ENCODE results near the gene SAXO2.
"Not testable (repeated sequence)": the region's sequence is repeated elsewhere in the genome, so short reads cannot be mapped to it uniquely, and the experiment has no call there.

SAXO2 gene

DNA sequence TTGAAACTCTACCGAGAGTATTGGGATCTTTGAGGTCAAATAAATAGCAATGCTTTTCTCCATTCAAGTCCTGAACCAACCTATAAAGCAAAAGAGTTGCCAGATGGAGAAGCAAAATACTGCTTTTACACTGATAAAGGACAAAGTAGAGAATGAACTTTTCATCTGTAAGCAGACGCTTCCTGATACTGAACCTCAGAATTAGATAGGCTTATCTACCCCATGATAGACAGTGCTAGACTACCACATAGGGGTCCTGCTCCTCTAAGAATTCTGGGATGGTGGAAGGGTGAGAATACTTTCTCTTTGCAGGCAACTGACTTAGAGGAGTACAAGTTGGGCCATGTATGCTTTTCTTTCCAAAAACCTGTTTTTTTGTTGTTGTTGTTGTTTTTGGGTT lies 9.5 kb downstream of the SAXO2 start:
- DNase-seq (ENCODE audit: low read depth, low spot score) = no peak
- ChIA-PET CTCF (interaction anchor here (1.0 kb wide), 1 partner anchor 9 kb away, joined by 4 read pairs; no protein-coding TSS in a partner anchor), POLR2A (no interaction called here)
- no peak overlapping the region for H3K4me3 ChIP-seq (ENCODE audit: low read depth, low read length)
- TF ChIP-seq CTCF (IDR thresholded peaks at IDR 0.05; ENCODE audit: insufficient read depth, low read length, missing control alignments) = no peak

DNA sequence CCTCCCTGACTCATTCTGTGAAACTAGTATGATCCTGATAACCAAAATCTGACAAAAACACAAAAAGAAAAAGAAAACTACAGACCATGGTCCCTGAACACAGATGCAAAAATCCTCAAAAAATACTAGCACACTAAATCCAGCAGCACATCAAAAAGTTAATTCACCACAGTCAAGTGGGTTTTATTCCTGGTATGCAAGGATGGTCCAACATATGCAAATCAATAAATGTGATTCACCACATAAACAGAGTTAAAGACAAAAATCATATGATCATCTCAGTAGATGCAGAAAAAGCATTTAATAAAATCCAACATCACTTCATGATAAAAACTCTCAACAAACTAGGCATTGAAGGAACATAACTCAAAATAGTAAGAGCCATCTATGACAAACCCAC lies 12.8 kb downstream of the SAXO2 start:
- CTCF ChIA-PET = no interaction called here
- POLR2A ChIA-PET = no interaction called here
- TF ChIP-seq CTCF (IDR thresholded peaks at IDR 0.05; ENCODE audit: insufficient read depth, low read length, missing control alignments) = no peak
- H3K4me3 ChIP-seq (ENCODE audit: low read depth, low read length) = no peak overlapping the region
- DNase-seq (ENCODE audit: low read depth, low spot score) = no peak

GRCh38 chr15:82281276-82281675 lies 18.7 kb downstream of the SAXO2 start:
- H3K4me3 ChIP-seq (ENCODE audit: low read depth, low read length); DNase-seq (ENCODE audit: low read depth, low spot score); POLR2A ChIA-PET: not testable (repeated sequence)
- CTCF ChIA-PET = interaction anchor here (1.2 to 3.4 kb wide), 7 partner anchors 10 to 26 kb away, joined by 4 to 11 read pairs (median 5); no protein-coding TSS in a partner anchor

DNA sequence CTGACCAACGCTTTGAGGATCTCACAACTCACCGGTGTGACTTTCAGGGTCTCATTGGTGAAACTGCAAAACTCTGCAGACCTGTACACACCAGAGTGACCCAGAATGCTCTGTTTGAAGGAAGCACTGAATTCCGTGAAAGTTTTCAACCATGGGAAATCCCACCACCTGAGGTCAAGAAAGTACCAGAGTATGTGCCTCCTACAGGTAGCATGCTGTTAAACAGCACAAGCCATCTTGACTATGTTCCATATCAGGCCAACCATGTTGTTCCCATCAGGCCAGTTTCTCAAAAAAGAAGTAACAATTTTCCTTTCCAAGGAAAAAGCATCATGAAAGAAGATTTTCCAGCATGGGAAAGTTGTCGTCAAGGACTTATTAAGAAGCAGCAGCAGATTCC lies 19.8 kb downstream of the SAXO2 start:
- DNase-seq (ENCODE audit: low read depth, low spot score); H3K4me3 ChIP-seq (ENCODE audit: low read depth, low read length); POLR2A ChIA-PET: not testable (repeated sequence)
- CTCF ChIA-PET = interaction anchor here (2.8 to 3.4 kb wide), 2 partner anchors 14 to 20 kb away, joined by 7 to 11 read pairs; no protein-coding TSS in a partner anchor

GRCh38 chr15:82284381-82284780 lies 21.8 kb downstream of the SAXO2 start:
- CTCF ChIA-PET; POLR2A ChIA-PET; DNase-seq (ENCODE audit: low read depth, low spot score): not testable (repeated sequence)

DNA sequence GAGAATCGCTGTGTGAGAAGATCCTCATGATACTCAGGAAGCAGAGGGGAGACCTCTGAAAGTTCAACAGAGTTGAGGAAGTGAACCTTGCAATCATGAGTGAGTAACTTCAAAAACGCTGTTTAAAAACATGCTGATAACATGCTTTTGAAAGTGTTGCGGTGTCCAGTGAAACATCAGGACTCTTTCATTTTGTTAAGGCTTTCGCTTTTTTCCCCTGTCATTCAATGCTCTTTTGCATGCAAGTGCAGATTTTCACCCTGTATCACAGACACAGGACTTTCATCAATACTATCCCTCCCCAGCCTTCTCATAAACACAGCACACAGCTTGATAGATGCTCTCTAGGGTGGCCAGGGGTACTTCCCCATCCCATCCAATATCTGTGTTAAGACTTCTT lies 23.9 kb downstream of the SAXO2 start:
- DNase-seq (ENCODE audit: low read depth, low spot score); H3K4me3 ChIP-seq (ENCODE audit: low read depth, low read length); CTCF ChIA-PET; POLR2A ChIA-PET: not testable (repeated sequence)

More at GRCh38 chr15:82284381-82284780, 21.8 kb downstream of the SAXO2 start:
- not testable (repeated sequence) for H3K4me3 ChIP-seq (ENCODE audit: low read depth, low read length)

GRCh38 chr15:82288202-82288601 lies 25.6 kb downstream of the SAXO2 start:
- CTCF ChIA-PET; H3K4me3 ChIP-seq (ENCODE audit: low read depth, low read length); POLR2A ChIA-PET; DNase-seq (ENCODE audit: low read depth, low spot score): not testable (repeated sequence)

- DNase-seq (ENCODE audit: low read depth, low spot score) = no peak
- TF ChIP-seq CTCF (IDR thresholded peaks at IDR 0.05; ENCODE audit: insufficient read depth, low read length, missing control alignments) = no peak
- H3K4me3 ChIP-seq (ENCODE audit: low read depth, low read length) = no peak overlapping the region
- CTCF ChIA-PET = no interaction called here
- POLR2A ChIA-PET = no interaction called here
Measured at GRCh38 chr15:82292271-82292670, 29.7 kb downstream of the SAXO2 start.

DNA sequence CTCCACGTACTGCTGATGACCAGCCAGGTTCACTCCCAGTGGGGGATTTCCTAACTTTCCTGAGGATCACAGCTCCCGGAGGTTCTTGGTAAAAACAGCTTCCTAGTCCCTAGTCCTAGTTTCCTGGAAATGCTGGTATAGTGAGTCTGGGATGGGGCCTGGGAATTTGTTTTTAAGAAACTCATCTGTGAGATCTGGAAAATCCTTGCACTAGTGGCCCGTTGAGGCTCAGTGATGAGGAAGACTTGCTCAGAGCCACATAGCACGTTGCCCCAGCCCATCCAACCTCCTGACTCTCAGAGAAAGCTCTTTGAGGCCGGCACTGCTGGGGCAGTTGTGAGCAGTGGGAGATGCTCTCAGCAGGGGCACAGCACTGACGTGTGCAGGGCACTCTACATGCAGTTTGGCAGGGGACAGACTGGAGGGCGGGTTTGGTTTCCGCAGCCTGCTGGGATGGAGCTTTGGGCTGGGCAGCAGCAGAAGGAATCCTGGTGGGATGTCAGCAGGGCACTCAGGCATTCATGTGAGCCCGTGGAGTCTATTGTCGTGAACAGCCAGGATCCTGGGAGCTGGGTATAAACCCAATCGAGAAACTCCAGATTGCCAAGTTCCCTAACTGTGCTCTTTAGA lies 31.6 kb downstream of the SAXO2 start:
- POLR2A ChIA-PET = no interaction called here
- H3K4me3 ChIP-seq (ENCODE audit: low read depth, low read length) = no peak overlapping the region
- CTCF ChIA-PET = interaction anchor here (0.9 kb wide), 1 partner anchor 14 kb away, joined by 5 read pairs; no protein-coding TSS in a partner anchor
- TF ChIP-seq CTCF (IDR thresholded peaks at IDR 0.05; ENCODE audit: insufficient read depth, low read length, missing control alignments) = no peak
- no peak for DNase-seq (ENCODE audit: low read depth, low spot score)
